K562 (cell line): ENCODE measurements around the gene CALCB. TPM values are rescaled to one million over a fixed set of nuclear protein-coding genes. Genes with fewer than 3 reads are reported as not detected.

Source experiments
- ATAC-seq: fragments of 200-7000 bp; cut with Tn5 transposase; 3 replicates; pipeline ENCODE4 v1.9.1; 2020; ENCODE audit warnings: moderate library complexity
- BruUV-seq: library from RNA; stranded (reverse); fragments of 400-500 nt; replicated peaks from 2 replicates; lab custom pipeline; 2021; lab: Mats Ljungman, UMichigan
- CTCF ChIA-PET: fragments of 300-600 bp; formaldehyde crosslinking; extraction: SDS; loops from one replicate; lab custom pipeline; 2021; ENCODE audit warnings: low intra/inter-chr PET ratio; lab: Yijun Ruan, JAX
- POLR2A ChIA-PET: fragments of 300-600, 350-650 bp; sonication (Branson Sonifier 250); formaldehyde crosslinking; extraction: SDS; loops from one replicate; lab custom pipeline; 2021; ENCODE audit warnings: antibody characterized with exemption, inconsistent platforms; lab: Yijun Ruan, JAX
- DNase-seq, 4 experiments: peaks; one replicate each; pipeline versions ENCODE4 v3.0.0 to v3.0.0-alpha.2; 2011 to 2018; ENCODE audit warnings: low spot score in 3 of 4, mixed read lengths in 3 of 4; ENCODE audit errors: extremely low read depth in 1 of 4
- FAIRE-seq: peaks from 2 replicates; lab custom pipeline; 2011; peaks lifted over from hg19 to GRCh38; lab: Jason Lieb, UNC
- H2AFZ ChIP-seq: 2 replicates; pipeline ENCODE4 v1.6.0; 2011; ENCODE audit warnings: low read depth, low read length, control low read depth, inconsistent platforms
- H3K27ac ChIP-seq: fragments of 200-600 bp; 3 replicates; pipeline ENCODE4 v1.8.0; 2011; ENCODE audit warnings: low read depth, mild to moderate bottlenecking, control low read depth, inconsistent platforms, low read length, moderate library complexity, mixed read lengths; ENCODE audit errors: extremely low read depth
- H3K27me3 ChIP-seq, 2 experiments: fragments of 300-600 bp in 1 of 2; 2 replicates in 1 of 2; 3 replicates in 1 of 2; pipeline versions ENCODE4 v1.6.0 to v1.8.0; 2011; ENCODE audit warnings: inconsistent platforms in 2 of 2, low read length in 2 of 2, mild to moderate bottlenecking in 1 of 2, mixed read lengths in 1 of 2, moderate library complexity in 1 of 2; ENCODE audit not compliant: control insufficient read depth in 2 of 2, insufficient read depth in 2 of 2
- H3K36me3 ChIP-seq: fragments of 300-600 bp; 3 replicates; pipeline ENCODE4 v1.8.0; 2011; ENCODE audit warnings: mild to moderate bottlenecking, low read length, inconsistent platforms; ENCODE audit not compliant: control insufficient read depth, insufficient read depth
- H3K4me1 ChIP-seq, 2 experiments: fragments of 200-600 bp in 1 of 2; replicated peaks in 1 of 2; 2 replicates in 1 of 2; 3 replicates in 1 of 2; pipeline versions ENCODE4 v1.5.1 to v1.8.0; 2011; ENCODE audit warnings: inconsistent platforms in 2 of 2, low read length in 2 of 2, mild to moderate bottlenecking in 1 of 2, mixed read lengths in 1 of 2, moderate library complexity in 1 of 2; ENCODE audit not compliant: control insufficient read depth in 2 of 2, insufficient read depth in 2 of 2
- H3K4me2 ChIP-seq: 2 replicates; pipeline ENCODE4 v1.6.1; 2011; ENCODE audit warnings: low read length, control low read depth, inconsistent platforms, mixed read lengths; ENCODE audit not compliant: insufficient read depth
- H3K4me3 ChIP-seq: fragments of 200-600 bp; sonication (generic), shearing (Covaris generic); 2 replicates; pipeline ENCODE4 v1.5.1; 2016; ENCODE audit warnings: control low read depth, inconsistent platforms
- H3K79me2 ChIP-seq: fragments of 200-600 bp; 3 replicates; pipeline ENCODE4 v1.8.0; 2011; ENCODE audit warnings: low read length, inconsistent platforms; ENCODE audit not compliant: control insufficient read depth, insufficient read depth
- H3K9ac ChIP-seq, 2 experiments: 2 replicates each; pipeline versions ENCODE4 v1.6.0 to v1.6.1; 2011; ENCODE audit warnings: low read depth in 2 of 2, low read length in 2 of 2, control low read depth in 1 of 2, inconsistent platforms in 1 of 2, mild to moderate bottlenecking in 1 of 2, mixed read lengths in 1 of 2; ENCODE audit not compliant: insufficient read depth in 1 of 2
- H3K9me1 ChIP-seq: one replicate; pipeline ENCODE4 v1.6.0; 2011; ENCODE audit warnings: inconsistent platforms, mild to moderate bottlenecking, low read length, moderate library complexity; ENCODE audit not compliant: control insufficient read depth, insufficient read depth
- H3K9me3 ChIP-seq: replicated peaks from 2 replicates; pipeline ENCODE4 v1.5.1; 2011; ENCODE audit warnings: low read depth, low read length, inconsistent platforms; ENCODE audit not compliant: control insufficient read depth, insufficient read depth
- H4K20me1 ChIP-seq: replicated peaks from 2 replicates; pipeline ENCODE4 v1.6.1; 2011; ENCODE audit warnings: low read length, inconsistent platforms, mixed read lengths; ENCODE audit not compliant: control insufficient read depth, insufficient read depth
- CBX5 ChIP-seq: IDR thresholded peaks from 2 replicates; pipeline ENCODE4 v1.6.1; 2014; ENCODE audit warnings: low read depth, borderline replicate concordance
- CCAR2 ChIP-seq: fragments of 200-400 bp; formaldehyde crosslinking; IDR thresholded peaks from 2 replicates; pipeline ENCODE4 v1.6.1; 2017; ENCODE audit warnings: mild to moderate bottlenecking, low read depth, low read length
- CEBPZ ChIP-seq: fragments of 150-350 bp; IDR thresholded peaks from 2 replicates; pipeline ENCODE4 v1.6.1; 2014; ENCODE audit warnings: low read depth, mild to moderate bottlenecking, low read length, borderline replicate concordance
- CHD1 ChIP-seq: fragments of 200-600 bp; sonication (generic); IDR thresholded peaks from one replicate; pipeline ENCODE4 v1.6.1; 2012; ENCODE audit warnings: mild to moderate bottlenecking, moderate library complexity, low read length, inconsistent platforms
- E4F1 ChIP-seq: fragments of 250-450 bp; sonication (Bioruptor Pico); IDR thresholded peaks from 2 replicates; pipeline ENCODE4 v1.5.0; 2021; ENCODE audit warnings: mild to moderate bottlenecking, borderline replicate concordance
- FOXP1 ChIP-seq: sonication (generic); formaldehyde crosslinking; IDR thresholded peaks from 2 replicates; pipeline ENCODE4 v1.8.0; 2022; ENCODE audit warnings: mild to moderate bottlenecking, missing genetic modification reagents
- KLF13 ChIP-seq: fragments of 450-650 bp; IDR thresholded peaks from 2 replicates; pipeline ENCODE4 v1.6.1; 2016; ENCODE audit warnings: missing genetic modification characterization, low read depth, mild to moderate bottlenecking, missing compliant biosample characterization, moderate library complexity, borderline replicate concordance
- LCOR ChIP-seq: sonication (generic); formaldehyde crosslinking; IDR thresholded peaks from 2 replicates; pipeline ENCODE4 v1.8.0; 2022; ENCODE audit warnings: mild to moderate bottlenecking, missing genetic modification reagents
- MIER1 ChIP-seq: fragments of 450-650 bp; IDR thresholded peaks from 2 replicates; pipeline ENCODE4 v1.6.1; 2016; ENCODE audit warnings: antibody characterized with exemption, mild to moderate bottlenecking, low read depth
- MITF ChIP-seq: IDR thresholded peaks from 2 replicates; pipeline ENCODE4 v1.6.1; 2014; ENCODE audit warnings: antibody characterized with exemption
- NFIX ChIP-seq: fragments of 250-450 bp; sonication (Bioruptor Pico); IDR thresholded peaks from 2 replicates; pipeline ENCODE4 v1.4.0; 2020; ENCODE audit warnings: low read depth, mild to moderate bottlenecking, moderate library complexity
- TCF3 ChIP-seq: sonication (generic); formaldehyde crosslinking; IDR thresholded peaks from 2 replicates; pipeline ENCODE4 v1.4.0; 2020; ENCODE audit warnings: mild to moderate bottlenecking, missing genetic modification reagents
- ZNF232 ChIP-seq: sonication (generic); formaldehyde crosslinking; IDR thresholded peaks from 2 replicates; pipeline ENCODE4 v1.8.0; 2022; ENCODE audit warnings: mild to moderate bottlenecking, missing genetic modification reagents
- ZNF696 ChIP-seq: fragments of 250-450 bp; sonication (Bioruptor Pico); conservative IDR thresholded peaks from 2 replicates; pipeline ENCODE4 v1.4.0; 2020; ENCODE audit warnings: mild to moderate bottlenecking, moderate library complexity
- WGBS: fragments of 100-300 bp; shearing (Covaris generic); methylation state at CpG from one replicate; pipeline ENCODE4 v1.1.6; 2016; ENCODE audit warnings: low coverage, mixed read lengths; ENCODE audit not compliant: insufficient coverage; ENCODE audit errors: missing lambda C conversion rate; 5-methylcytosine and 5-hydroxymethylcytosine counted together
- in situ Hi-C: fragments of 300-500 bp; cut with MboI; formaldehyde crosslinking; loops from 4 replicates; pipeline ENCODE4 v1.15.0; 2018; ENCODE audit warnings: inconsistent platforms, mixed read lengths
- intact Hi-C: fragments of 100-400 bp; cut with micrococcal nuclease; formaldehyde crosslinking; loops from 2 replicates; pipeline ENCODE4 v1.14.2; 2022
- polyA plus RNA-seq, 8 experiments: library from polyadenylated mRNA; depleted of rRNA in 4 of 8; stranded (reverse) in 5 of 8; unstranded in 3 of 8; fragments of >200 nt; fragmentation: Nextera tagmentation in 2 of 8; fragmentation: Illumina TruSeq in 1 of 8; extraction: Ambion mirVana in 2 of 8; extraction: Trizol in 1 of 8; gene quantifications; 2 replicates each; pipeline versions ENCODE4 v1.2.1 to v1.2.3, GENCODE V29; 2011 to 2014; ENCODE audit warnings: inconsistent platforms in 1 of 8, missing spikeins in 1 of 8
- total RNA-seq, 7 experiments: library from RNA; depleted of rRNA in 6 of 7; stranded (reverse); fragments of >200 nt in 6 of 7; fragmentation: Illumina TruSeq in 2 of 7; extraction: Trizol in 2 of 7; gene quantifications; 2 replicates each; pipeline versions ENCODE4 v1.2.1 to v1.2.3, GENCODE V29; 2011 to 2021; ENCODE audit warnings: low replicate concordance in 1 of 7

The CALCB gene
- total and polyA plus RNA-seq, 9 of the 15 experiments (the other 6 are each of a cell fraction or from before 2014, with no cell fraction given) = not detected

GRCh38 chr11:15112131-15112541, 38.7 kb downstream of the CALCB start:
- Histone ChIP-seq H3K79me2 (no peaks in the 10 kb centered on the region), H3K9me1 (no peaks in the 10 kb centered on the region), H3K4me3 (no peak overlapping the region), H3K4me1 (no peaks in the 10 kb centered on the region), H2AFZ (no peak overlapping the region), H3K9me3 (no peaks in the 10 kb centered on the region), H3K4me2 (no peak overlapping the region), H4K20me1 (no peaks in the 10 kb centered on the region), H3K9ac (no peak overlapping the region; a peak in 1 of 4 replicates), H3K27ac (no peak overlapping the region), H3K27me3 (peaks cover 3 to 18% of the 10 kb centered on the region in 2 experiments; a peak in 3 of 5 replicates), H3K36me3 (no peaks in the 10 kb centered on the region)
- intact Hi-C loops = no loop called here
- WGBS = 2% methylated on average over 8 of the region's 8 CpGs
- ChIA-PET CTCF (no interaction called here), POLR2A (no interaction called here)
- no TSS peak for BruUV-seq
- ATAC-seq (no peak), FAIRE-seq (no peak), DNase-seq (no peak)
- in situ Hi-C loops = no loop called here
- TF ChIP-seq NFIX (CRISPR knock-in tag) = no peak
- no peak for TF ChIP-seq ZNF696
- no peak for TF ChIP-seq TCF3 (CRISPR knock-in tag)
- no peak for TF ChIP-seq MITF
- TF ChIP-seq CHD1 = no peak
- TF ChIP-seq ZNF232 = no peak
- TF ChIP-seq LCOR = no peak
- no peak for TF ChIP-seq CBX5
- no peak for TF ChIP-seq FOXP1 (CRISPR knock-in tag)
- no peak for TF ChIP-seq CCAR2
- TF ChIP-seq MIER1 = no peak
- no peak for TF ChIP-seq CEBPZ
- TF ChIP-seq E4F1 = no peak
- TF ChIP-seq KLF13 (tag) = no peak
